Neural cell (in vitro differentiated cells): ENCODE results near the gene SORL1-AS1.

Source experiments
- CTCF ChIP-seq: fragments of 450-650 bp; IDR thresholded peaks from 2 replicates; pipeline ENCODE4 v1.5.1; 2014; ENCODE audit warnings: antibody characterized with exemption, mild to moderate bottlenecking, moderate library complexity; ENCODE audit not compliant: poor library complexity, severe bottlenecking
- EP300 ChIP-seq: fragments of 450-650 bp; conservative IDR thresholded peaks from 2 replicates; pipeline ENCODE4 v1.6.1; 2014; ENCODE audit warnings: antibody characterized with exemption, mild to moderate bottlenecking, moderate library complexity; ENCODE audit not compliant: poor library complexity, severe bottlenecking
- EZH2 ChIP-seq: fragments of 200-600, 300-800 bp; shearing (Covaris generic), sonication (generic); IDR thresholded peaks from 2 replicates; pipeline ENCODE4 v1.6.1; 2014; ENCODE audit warnings: antibody characterized with exemption, low read length, borderline replicate concordance, mild to moderate bottlenecking; ENCODE audit not compliant: insufficient read depth, poor library complexity, severe bottlenecking
- POLR2AphosphoS5 ChIP-seq: IDR thresholded peaks from 2 replicates; pipeline ENCODE4 v1.6.1; 2012
- SMC3 ChIP-seq: fragments of 450-650 bp; conservative IDR thresholded peaks from 2 replicates; pipeline ENCODE4 v1.6.1; 2014; ENCODE audit warnings: antibody characterized with exemption, mild to moderate bottlenecking, moderate library complexity; ENCODE audit not compliant: poor library complexity
- TF ChIP-seq, protein P1 (sequence below): IDR thresholded peaks from 2 replicates; pipeline ENCODE4 v1.6.1; 2012; ENCODE audit warnings: borderline replicate concordance

- TF ChIP-seq SMC3, result no peak
- TF ChIP-seq CTCF, result no peak
- TF ChIP-seq EP300, result no peak
- no peak for TF ChIP-seq EZH2
- TF ChIP-seq POLR2AphosphoS5, result no peak
- TF ChIP-seq, protein P1, sequence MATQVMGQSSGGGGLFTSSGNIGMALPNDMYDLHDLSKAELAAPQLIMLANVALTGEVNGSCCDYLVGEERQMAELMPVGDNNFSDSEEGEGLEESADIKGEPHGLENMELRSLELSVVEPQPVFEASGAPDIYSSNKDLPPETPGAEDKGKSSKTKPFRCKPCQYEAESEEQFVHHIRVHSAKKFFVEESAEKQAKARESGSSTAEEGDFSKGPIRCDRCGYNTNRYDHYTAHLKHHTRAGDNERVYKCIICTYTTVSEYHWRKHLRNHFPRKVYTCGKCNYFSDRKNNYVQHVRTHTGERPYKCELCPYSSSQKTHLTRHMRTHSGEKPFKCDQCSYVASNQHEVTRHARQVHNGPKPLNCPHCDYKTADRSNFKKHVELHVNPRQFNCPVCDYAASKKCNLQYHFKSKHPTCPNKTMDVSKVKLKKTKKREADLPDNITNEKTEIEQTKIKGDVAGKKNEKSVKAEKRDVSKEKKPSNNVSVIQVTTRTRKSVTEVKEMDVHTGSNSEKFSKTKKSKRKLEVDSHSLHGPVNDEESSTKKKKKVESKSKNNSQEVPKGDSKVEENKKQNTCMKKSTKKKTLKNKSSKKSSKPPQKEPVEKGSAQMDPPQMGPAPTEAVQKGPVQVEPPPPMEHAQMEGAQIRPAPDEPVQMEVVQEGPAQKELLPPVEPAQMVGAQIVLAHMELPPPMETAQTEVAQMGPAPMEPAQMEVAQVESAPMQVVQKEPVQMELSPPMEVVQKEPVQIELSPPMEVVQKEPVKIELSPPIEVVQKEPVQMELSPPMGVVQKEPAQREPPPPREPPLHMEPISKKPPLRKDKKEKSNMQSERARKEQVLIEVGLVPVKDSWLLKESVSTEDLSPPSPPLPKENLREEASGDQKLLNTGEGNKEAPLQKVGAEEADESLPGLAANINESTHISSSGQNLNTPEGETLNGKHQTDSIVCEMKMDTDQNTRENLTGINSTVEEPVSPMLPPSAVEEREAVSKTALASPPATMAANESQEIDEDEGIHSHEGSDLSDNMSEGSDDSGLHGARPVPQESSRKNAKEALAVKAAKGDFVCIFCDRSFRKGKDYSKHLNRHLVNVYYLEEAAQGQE, result no peak
Observed at GRCh38 chr11:121465709-121466062, 12.9 kb upstream of the SORL1-AS1 start.
